Esophagus (tissue), 2 donors: ENCODE data around the gene COPS8. TPM values are rescaled to one million over a fixed set of nuclear protein-coding genes. Genes with fewer than 3 reads are reported as not detected.
A peak's percentile ranks its signal among the peaks of the same experiment; 100 is the strongest.

Experiments
- H3K27ac ChIP-seq, 2 donors: one replicate each; pipeline ENCODE4 v1.5.1; 2013; ENCODE audit warnings: low read depth in 2 of 2, mild to moderate bottlenecking in 2 of 2, inconsistent platforms in 1 of 2, low read length in 1 of 2, moderate library complexity in 1 of 2
- H3K27me3 ChIP-seq, 2 donors: one replicate each; pipeline ENCODE4 v1.6.1; 2013; ENCODE audit warnings: low read length in 2 of 2, control low read depth in 1 of 2, mild to moderate bottlenecking in 1 of 2; ENCODE audit not compliant: insufficient read depth in 2 of 2, control insufficient read depth in 1 of 2
- H3K36me3 ChIP-seq, 2 donors: one replicate each; pipeline ENCODE4 v1.6.1; 2013; ENCODE audit warnings: low read length in 1 of 2; ENCODE audit not compliant: control insufficient read depth in 2 of 2, insufficient read depth in 2 of 2
- H3K4me1 ChIP-seq, 2 donors: one replicate each; pipeline ENCODE4 v1.6.1; 2013; ENCODE audit warnings: low read length in 1 of 2; ENCODE audit not compliant: control insufficient read depth in 2 of 2, insufficient read depth in 2 of 2
- H3K4me3 ChIP-seq, 2 donors: one replicate each; pipeline ENCODE4 v1.5.1; 2013; ENCODE audit warnings: low read length in 2 of 2, mild to moderate bottlenecking in 2 of 2, low read depth in 1 of 2, moderate library complexity in 1 of 2
- H3K9me3 ChIP-seq, 2 donors: one replicate each; pipeline ENCODE4 v1.6.1; 2013; ENCODE audit warnings: mild to moderate bottlenecking in 2 of 2, low read depth in 1 of 2, low read length in 1 of 2, moderate library complexity in 1 of 2; ENCODE audit not compliant: control insufficient read depth in 2 of 2, insufficient read depth in 1 of 2
- WGBS, 2 donors: extraction: QIAGEN DNeasy Blood & Tissue Kit; methylation state at CpG; one replicate each; pipeline ENCODE4 v1.1.7; 2013; 5-methylcytosine and 5-hydroxymethylcytosine counted together
- polyA plus RNA-seq, 2 donors: library from polyadenylated mRNA; stranded (reverse); fragments of 200-250 nt; gene quantifications; one replicate each; pipeline ENCODE4 v1.2.3, GENCODE V29; 2013
- donor health status: healthy with polysubstance abuse.
- donor health status: Bipolar disorder and iron deficiency.

Gene COPS8
- polyA plus RNA-seq: 10 to 100 TPM; 15.0 to 24.0 TPM

DNA sequence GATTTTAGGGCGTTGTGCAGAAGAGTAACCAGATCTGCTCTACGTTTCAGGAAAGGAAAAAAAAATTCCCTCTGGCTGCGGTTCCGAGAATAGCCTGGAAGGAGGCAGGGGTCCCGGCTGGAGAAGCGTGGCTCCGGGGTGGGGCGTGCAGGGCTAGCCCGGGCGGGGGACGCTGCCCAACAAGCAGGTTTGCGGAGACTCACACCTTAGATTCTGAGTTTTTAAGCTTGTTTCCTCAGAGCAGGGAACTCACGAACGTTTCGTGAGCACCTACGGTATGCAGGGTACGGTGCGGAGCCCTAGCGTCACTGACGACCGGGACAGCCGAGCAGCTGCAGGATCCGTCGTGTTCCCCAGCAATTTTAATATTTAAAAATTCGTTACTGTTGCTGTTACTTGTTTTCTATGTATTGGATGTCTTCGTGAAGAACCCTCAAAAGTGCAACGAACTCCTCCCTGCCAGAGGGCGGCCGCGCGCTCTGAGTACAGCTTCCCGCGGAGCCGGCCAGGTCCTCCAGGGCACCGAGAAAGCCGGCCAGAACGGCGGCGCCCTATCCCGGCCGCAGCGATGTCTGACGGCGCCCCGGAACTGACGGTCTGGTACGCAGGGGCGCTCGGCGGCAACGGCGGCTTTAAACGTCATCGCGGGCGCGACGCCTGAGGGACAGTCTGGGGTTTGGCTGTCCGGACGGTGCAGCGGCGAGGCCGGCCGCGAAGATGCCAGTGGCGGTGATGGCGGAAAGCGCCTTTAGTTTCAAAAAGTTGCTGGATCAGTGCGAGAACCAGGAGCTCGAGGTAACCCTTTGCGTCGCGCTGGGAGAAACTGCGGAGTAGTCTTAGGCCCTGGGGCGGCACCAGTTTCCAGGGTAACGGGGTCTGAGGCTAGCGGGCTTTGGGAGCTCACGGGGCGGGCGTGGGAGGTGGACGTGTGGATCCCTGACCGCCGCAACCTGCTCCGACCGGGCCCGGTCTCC, at the start of gene COPS8:
Gene COPS8 (plus strand): TSS at position 642 of the 974 bp plus-strand sequence. CDS start 76 bp downstream, at position 718.
- Histone ChIP-seq H3K27ac (peak within 1 kb of the TSS; percentile 86 to 90), H3K36me3 (peaks cover 0 to under 1% of the 10 kb centered on the region in 2 donors), H3K4me3 (peak within 1 kb of the TSS; percentile 86 to 89), H3K4me1 (no peaks in the 10 kb centered on the region), H3K27me3 (no peaks in the 10 kb centered on the region), H3K9me3 (no peaks in the 10 kb centered on the region)
- 0% methylated on average over 86 of the region's 86 CpGs for WGBS, 2 donors

DNA sequence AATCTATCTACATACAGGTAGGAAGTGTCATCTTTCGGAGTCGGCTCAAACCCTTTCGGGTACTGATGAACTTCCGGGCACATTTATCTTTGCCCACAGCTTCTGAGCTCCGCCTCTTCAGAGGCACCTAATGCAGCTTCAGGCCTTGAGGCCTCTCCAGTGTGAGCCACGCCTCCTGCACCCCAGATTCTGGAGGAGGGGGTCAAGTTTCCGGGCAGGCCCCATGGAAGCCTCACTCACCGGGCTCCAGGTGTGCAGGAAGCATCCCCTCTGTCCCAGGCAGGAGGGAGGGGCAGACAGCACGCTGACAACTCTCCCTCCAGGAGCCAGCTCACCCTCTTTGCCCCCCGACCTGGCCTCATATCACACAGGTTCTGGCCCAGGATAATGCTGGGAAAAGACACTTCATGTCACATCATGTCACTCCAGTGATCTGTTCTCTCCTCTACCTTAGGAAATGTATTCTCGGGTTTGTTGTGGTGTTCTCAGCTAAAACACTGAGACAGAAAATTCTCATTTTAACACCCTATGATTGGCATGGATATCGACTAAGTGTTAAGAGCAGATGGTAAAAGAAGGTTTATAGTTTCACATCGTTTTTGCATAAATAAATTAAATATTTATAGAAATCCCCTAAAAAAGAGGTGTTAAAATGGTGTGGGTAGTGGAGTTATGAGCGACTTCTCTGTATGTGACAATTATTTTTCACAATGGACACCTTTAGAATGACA, 46.2 kb upstream of the COPS8 start:
- Histone ChIP-seq H3K4me1 (no peaks in the 10 kb centered on the region), H3K36me3 (no peaks in the 10 kb centered on the region), H3K9me3 (peaks cover 0 to 3% of the 10 kb centered on the region in 2 donors), H3K27ac (no peak overlapping the region), H3K27me3 (no peaks in the 10 kb centered on the region), H3K4me3 (no peak overlapping the region)
- whole genome bisulfite sequencing, 2 donors: 90 to 95% methylated on average over 14 of the region's 14 CpGs

- Histone ChIP-seq H3K27me3 (no peaks in the 10 kb centered on the region), H3K4me3 (no peak overlapping the region), H3K36me3 (no peaks in the 10 kb centered on the region), H3K4me1 (no peaks in the 10 kb centered on the region), H3K9me3 (peaks cover 0 to 3% of the 10 kb centered on the region in 2 donors), H3K27ac (no peak overlapping the region)
- WGBS, 2 donors: 52 to 68% methylated on average over 11 of the region's 11 CpGs
Measured at GRCh38 chr2:237041231-237041630, 44.5 kb upstream of the COPS8 start.

DNA sequence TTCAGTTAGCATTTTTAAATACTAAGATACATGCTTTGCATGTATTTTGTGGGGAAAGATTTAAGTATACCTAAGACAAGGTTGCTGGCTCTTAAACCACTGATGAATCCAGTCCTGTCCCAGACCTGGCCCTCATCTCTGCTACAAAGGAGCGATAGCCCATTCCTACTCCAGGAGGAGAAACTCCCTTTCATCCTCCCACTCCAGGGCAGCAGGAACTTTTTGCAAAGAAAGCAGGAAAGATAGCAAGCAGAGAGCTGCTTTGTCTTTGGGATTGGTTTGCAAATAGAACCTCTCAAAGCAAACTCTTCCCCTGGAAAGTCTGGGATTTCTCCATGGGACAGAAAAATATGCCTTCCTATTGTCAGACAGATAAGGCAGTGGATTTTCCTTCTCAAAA, 43.6 kb upstream of the COPS8 start:
- H3K27ac ChIP-seq: no peak overlapping the region
- WGBS, 2 donors: 82 to 91% methylated on average over 1 of the region's 1 CpG
- H3K4me1 ChIP-seq: no peaks in the 10 kb centered on the region
- H3K36me3 ChIP-seq: no peaks in the 10 kb centered on the region
- no peaks in the 10 kb centered on the region for H3K27me3 ChIP-seq
- H3K9me3 ChIP-seq: peaks cover 0 to 3% of the 10 kb centered on the region in 2 donors
- no peak overlapping the region for H3K4me3 ChIP-seq

- no peak overlapping the region for H3K4me3 ChIP-seq
- no peaks in the 10 kb centered on the region for H3K4me1 ChIP-seq
- H3K36me3 ChIP-seq: no peaks in the 10 kb centered on the region
- no peaks in the 10 kb centered on the region for H3K27me3 ChIP-seq
- 61 to 69% methylated on average over 5 of the region's 5 CpGs for WGBS, 2 donors
- H3K27ac ChIP-seq: no peak overlapping the region
- peaks cover 0 to 3% of the 10 kb centered on the region in 2 donors for H3K9me3 ChIP-seq
Measured at GRCh38 chr2:237043866-237044265, 41.8 kb upstream of the COPS8 start.

DNA sequence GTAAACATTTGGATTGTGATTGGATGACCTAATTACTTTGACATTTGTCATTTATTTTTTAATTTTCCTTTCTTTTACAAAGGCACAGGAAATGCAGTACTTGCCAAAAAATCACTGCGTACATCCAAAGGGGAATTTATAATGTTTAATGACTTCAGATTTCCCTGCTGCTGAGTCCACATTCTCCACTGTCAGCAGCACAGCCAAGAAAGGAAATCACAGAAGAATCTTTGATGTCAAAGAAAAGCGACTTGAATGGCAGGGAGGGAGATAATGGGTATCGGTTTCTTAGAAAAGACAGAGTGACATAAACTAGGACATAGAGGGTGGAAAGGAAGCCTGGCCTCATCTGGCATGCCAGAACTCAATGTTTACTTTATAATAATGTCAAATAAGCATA, 41.4 kb upstream of the COPS8 start:
- WGBS, 2 donors: 48 to 58% methylated on average over 3 of the region's 3 CpGs
- Histone ChIP-seq H3K4me3 (no peak overlapping the region), H3K9me3 (peaks cover 0 to 2% of the 10 kb centered on the region in 2 donors), H3K4me1 (no peaks in the 10 kb centered on the region), H3K27me3 (no peaks in the 10 kb centered on the region), H3K36me3 (no peaks in the 10 kb centered on the region), H3K27ac (no peak overlapping the region)

DNA sequence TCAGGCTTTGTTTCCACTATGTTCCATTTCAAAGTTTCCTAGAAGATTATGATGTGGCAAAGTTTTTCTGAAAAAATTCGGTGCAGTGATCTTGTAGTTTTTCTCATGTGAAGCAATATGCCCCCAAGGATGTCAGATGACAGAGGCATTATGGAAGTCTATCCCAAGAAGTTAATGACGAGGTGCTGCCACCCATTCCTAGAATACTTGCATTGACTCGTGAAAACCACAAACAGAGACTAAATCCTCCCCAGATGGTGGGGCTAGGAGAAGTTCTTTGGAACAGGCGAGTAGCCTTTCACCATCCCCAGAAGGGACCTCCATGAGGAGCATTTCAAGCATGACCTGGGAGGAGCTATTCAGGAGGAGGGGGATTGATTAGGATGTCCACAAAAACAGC, 40.2 kb upstream of the COPS8 start:
- no peaks in the 10 kb centered on the region for H3K27me3 ChIP-seq
- 57 to 66% methylated on average over 4 of the region's 4 CpGs for WGBS, 2 donors
- no peaks in the 10 kb centered on the region for H3K9me3 ChIP-seq
- no peaks in the 10 kb centered on the region for H3K4me1 ChIP-seq
- H3K27ac ChIP-seq: no peak overlapping the region
- H3K36me3 ChIP-seq: no peaks in the 10 kb centered on the region
- no peak overlapping the region for H3K4me3 ChIP-seq

- 94% methylated on average over 1 of the region's 1 CpG for WGBS, 2 donors
- H3K4me3 ChIP-seq: no peak overlapping the region
- no peaks in the 10 kb centered on the region for H3K4me1 ChIP-seq
- no peaks in the 10 kb centered on the region for H3K9me3 ChIP-seq
- no peak overlapping the region for H3K27ac ChIP-seq
- H3K27me3 ChIP-seq: no peaks in the 10 kb centered on the region
- H3K36me3 ChIP-seq: no peaks in the 10 kb centered on the region
Measured at GRCh38 chr2:237048595-237048994, 37.1 kb upstream of the COPS8 start.

DNA sequence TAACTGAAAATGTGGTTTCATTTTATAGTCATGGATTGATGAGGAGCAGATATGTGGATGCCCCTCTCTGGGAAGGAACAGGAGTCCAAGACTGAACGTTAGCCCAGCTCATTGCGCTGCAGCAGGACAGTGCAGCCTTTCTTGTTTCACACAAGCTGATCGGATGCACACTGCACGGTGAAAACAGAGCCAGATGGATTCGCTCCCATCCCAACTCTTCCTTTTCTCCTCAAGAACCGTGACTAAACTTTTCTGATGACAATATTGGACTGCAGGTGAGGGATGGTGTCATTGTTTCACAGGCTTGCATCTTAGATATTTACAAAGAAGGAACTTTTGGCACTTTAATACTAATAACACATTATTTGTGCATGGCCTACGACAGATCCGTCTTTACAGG, 33.8 kb upstream of the COPS8 start:
- Histone ChIP-seq H3K9me3 (no peaks in the 10 kb centered on the region), H3K4me1 (no peaks in the 10 kb centered on the region), H3K4me3 (no peak overlapping the region), H3K36me3 (no peaks in the 10 kb centered on the region), H3K27me3 (no peaks in the 10 kb centered on the region), H3K27ac (no peak overlapping the region)
- 83 to 86% methylated on average over 8 of the region's 8 CpGs for WGBS, 2 donors
